ENCODE data around the gene LYPLAL1. TPM values are rescaled to one million over a fixed set of nuclear protein-coding genes. Genes with fewer than 3 reads are reported as not detected.

Gene LYPLAL1
- total RNA-seq, 4 donors from 2014 or later = 12.2 to 18.9 (median 16.7) TPM

DNA sequence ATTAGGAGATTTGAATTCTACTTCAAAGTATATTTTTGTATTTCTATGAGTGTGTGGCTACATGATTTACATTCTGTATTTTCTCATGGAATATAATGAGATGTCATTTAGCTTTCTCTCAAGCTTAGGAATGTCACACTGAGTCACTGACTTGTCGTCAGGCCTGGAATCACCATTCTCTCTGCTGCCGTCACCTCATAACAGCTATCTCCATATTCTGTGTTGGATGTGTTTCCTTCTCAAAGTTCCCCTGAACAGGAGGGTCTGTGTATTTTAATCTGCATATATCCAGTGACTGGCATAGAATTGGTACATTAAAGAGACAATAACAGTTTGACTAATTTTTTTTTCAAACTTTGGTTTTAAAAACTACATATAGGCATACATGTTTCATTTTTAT is 35.9 kb downstream of the LYPLAL1 start:
- DNase-seq = no peak
- Histone ChIP-seq H3K4me3 (no peak overlapping the region), H3K36me3 (no peaks in the 10 kb centered on the region), H3K27me3 (no peaks in the 10 kb centered on the region), H3K9me3 (no peaks in the 10 kb centered on the region), H3K4me1 (no peaks in the 10 kb centered on the region), H3K27ac (no peak overlapping the region)
- WGBS, 2 donors (ENCODE audit: low coverage in 1 of 2) = 97 to 100% methylated on average over 1 to 2 of the region's 2 CpGs
- intact Hi-C loops (cut with DNase I; ENCODE audit: low total_unique reads) = no loop called here
- TF ChIP-seq, protein P1, sequence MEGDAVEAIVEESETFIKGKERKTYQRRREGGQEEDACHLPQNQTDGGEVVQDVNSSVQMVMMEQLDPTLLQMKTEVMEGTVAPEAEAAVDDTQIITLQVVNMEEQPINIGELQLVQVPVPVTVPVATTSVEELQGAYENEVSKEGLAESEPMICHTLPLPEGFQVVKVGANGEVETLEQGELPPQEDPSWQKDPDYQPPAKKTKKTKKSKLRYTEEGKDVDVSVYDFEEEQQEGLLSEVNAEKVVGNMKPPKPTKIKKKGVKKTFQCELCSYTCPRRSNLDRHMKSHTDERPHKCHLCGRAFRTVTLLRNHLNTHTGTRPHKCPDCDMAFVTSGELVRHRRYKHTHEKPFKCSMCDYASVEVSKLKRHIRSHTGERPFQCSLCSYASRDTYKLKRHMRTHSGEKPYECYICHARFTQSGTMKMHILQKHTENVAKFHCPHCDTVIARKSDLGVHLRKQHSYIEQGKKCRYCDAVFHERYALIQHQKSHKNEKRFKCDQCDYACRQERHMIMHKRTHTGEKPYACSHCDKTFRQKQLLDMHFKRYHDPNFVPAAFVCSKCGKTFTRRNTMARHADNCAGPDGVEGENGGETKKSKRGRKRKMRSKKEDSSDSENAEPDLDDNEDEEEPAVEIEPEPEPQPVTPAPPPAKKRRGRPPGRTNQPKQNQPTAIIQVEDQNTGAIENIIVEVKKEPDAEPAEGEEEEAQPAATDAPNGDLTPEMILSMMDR (IDR thresholded peaks at IDR 0.05) = no peak
- TF ChIP-seq POLR2AphosphoS5 (IDR thresholded peaks at IDR 0.05) = no peak
- no peak for TF ChIP-seq EP300 (IDR thresholded peaks at IDR 0.05; ENCODE audit: low read depth)
- no peak for TF ChIP-seq POLR2A (IDR thresholded peaks at IDR 0.05)
- in situ Hi-C loops (cut with MboI; ENCODE audit: low pct_ligation_motif_present in 1 of 4, low pct_unique_long_range_greater_than_20kb in 1 of 4, low sequenced_read_pairs in 3 of 4) = no loop called here

DNA sequence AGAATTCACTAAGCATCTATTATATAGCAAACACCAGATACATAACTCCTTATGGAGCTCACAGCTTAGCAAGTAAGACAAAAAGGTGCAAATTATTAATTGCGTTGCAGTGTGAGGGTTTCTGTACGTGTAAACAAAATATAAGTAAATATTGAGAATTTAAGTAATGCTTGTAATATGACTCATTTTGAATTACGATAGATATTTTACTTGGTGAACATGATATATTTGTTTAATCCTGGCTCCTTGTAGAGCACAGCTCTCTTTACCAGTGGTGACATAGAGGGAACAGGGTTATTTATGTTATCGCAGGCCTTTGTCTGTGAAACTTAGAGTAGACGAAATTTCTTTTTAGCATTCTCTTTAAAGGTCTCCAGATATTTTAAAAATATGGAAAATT is 36.4 kb downstream of the LYPLAL1 start:
- in situ Hi-C loops (cut with MboI; ENCODE audit: low pct_ligation_motif_present in 1 of 4, low pct_unique_long_range_greater_than_20kb in 1 of 4, low sequenced_read_pairs in 3 of 4) = no loop called here

DNA sequence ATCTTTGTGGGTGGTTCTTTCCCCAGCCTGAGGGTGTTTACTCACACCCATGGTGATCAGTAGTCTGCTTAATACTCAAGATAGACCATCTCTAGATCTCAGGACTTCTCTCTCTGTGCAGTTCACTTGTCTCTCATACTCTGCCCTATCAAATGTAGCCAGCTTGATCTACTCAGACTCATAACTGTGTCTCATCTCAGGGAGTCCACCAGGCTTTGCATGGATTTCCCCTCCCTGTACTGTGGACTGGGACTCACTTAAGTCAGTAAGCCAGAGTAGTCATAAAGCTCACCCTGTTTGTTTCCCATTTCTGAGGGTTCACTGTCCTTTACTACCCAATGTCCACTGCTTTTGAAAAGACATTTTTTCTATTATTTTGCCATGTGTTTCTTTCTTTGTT is 41.8 kb downstream of the LYPLAL1 start:
- intact Hi-C loops (cut with DNase I; ENCODE audit: low total_unique reads) (no loop called here), in situ Hi-C loops (cut with MboI; ENCODE audit: low pct_ligation_motif_present in 1 of 4, low pct_unique_long_range_greater_than_20kb in 1 of 4, low sequenced_read_pairs in 3 of 4) (no loop called here)
- Histone ChIP-seq H3K4me1 (no peaks in the 10 kb centered on the region), H3K27me3 (no peaks in the 10 kb centered on the region), H3K9me3 (no peaks in the 10 kb centered on the region), H3K4me3 (no peak overlapping the region), H3K27ac (no peak overlapping the region), H3K36me3 (no peaks in the 10 kb centered on the region)
- TF ChIP-seq, protein P1 (IDR thresholded peaks at IDR 0.05) = no peak
- TF ChIP-seq EP300 (IDR thresholded peaks at IDR 0.05; ENCODE audit: low read depth) = no peak
- no peak for TF ChIP-seq POLR2AphosphoS5 (IDR thresholded peaks at IDR 0.05)
- no peak for TF ChIP-seq POLR2A (IDR thresholded peaks at IDR 0.05)
- no peak for DNase-seq

More for the DNA sequence above, 36.4 kb downstream of the LYPLAL1 start:
- Histone ChIP-seq H3K9me3 (no peaks in the 10 kb centered on the region), H3K4me3 (no peak overlapping the region), H3K27ac (no peak overlapping the region), H3K4me1 (no peaks in the 10 kb centered on the region), H3K36me3 (no peaks in the 10 kb centered on the region), H3K27me3 (no peaks in the 10 kb centered on the region)
- no peak for TF ChIP-seq POLR2AphosphoS5 (IDR thresholded peaks at IDR 0.05)
- no peak for TF ChIP-seq EP300 (IDR thresholded peaks at IDR 0.05; ENCODE audit: low read depth)
- no peak for TF ChIP-seq POLR2A (IDR thresholded peaks at IDR 0.05)
- TF ChIP-seq, protein P1 (IDR thresholded peaks at IDR 0.05) = no peak
- no peak for DNase-seq
- 85 to 87% methylated on average over 5 of the region's 5 CpGs for WGBS, 2 donors (ENCODE audit: low coverage in 1 of 2)
- intact Hi-C loops (cut with DNase I; ENCODE audit: low total_unique reads) = no loop called here

DNA sequence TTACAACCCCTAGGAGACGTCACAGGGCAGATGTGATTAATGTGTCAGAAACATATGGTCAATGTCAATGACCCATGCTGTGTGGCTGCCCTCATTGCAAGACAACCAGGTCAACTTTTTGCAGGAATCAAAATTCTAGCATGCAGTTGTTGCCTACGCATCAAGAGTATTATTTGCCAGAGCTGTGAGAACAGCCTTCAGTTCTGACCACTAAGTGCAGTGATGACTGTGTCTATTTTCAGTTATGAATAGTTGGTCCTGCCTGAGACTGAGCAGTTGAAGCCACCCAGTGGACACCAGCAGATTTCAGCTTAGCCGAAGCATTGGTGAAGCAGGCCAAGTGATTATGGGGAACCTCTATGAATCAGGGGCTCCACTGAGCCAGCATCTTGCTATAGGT is 47.3 kb downstream of the LYPLAL1 start:
- intact Hi-C loops (cut with DNase I; ENCODE audit: low total_unique reads) = no loop called here
- H3K36me3 ChIP-seq = no peaks in the 10 kb centered on the region
- H3K27ac ChIP-seq = no peak overlapping the region
- no peaks in the 10 kb centered on the region for H3K9me3 ChIP-seq
- TF ChIP-seq, protein P1 (IDR thresholded peaks at IDR 0.05) = no peak
- TF ChIP-seq EP300 (IDR thresholded peaks at IDR 0.05; ENCODE audit: low read depth) (no peak), POLR2A (IDR thresholded peaks at IDR 0.05) (no peak), POLR2AphosphoS5 (IDR thresholded peaks at IDR 0.05) (no peak)
- H3K4me3 ChIP-seq = no peak overlapping the region
- in situ Hi-C loops (cut with MboI; ENCODE audit: low pct_ligation_motif_present in 1 of 4, low pct_unique_long_range_greater_than_20kb in 1 of 4, low sequenced_read_pairs in 3 of 4) = no loop called here
- no peaks in the 10 kb centered on the region for H3K27me3 ChIP-seq
- no peaks in the 10 kb centered on the region for H3K4me1 ChIP-seq
- DNase-seq = no peak
- 66 to 74% methylated on average over 2 to 3 of the region's 3 CpGs for WGBS, 2 donors (ENCODE audit: low coverage in 1 of 2)
